ENCODE data around the gene FOXE3. TPM values are rescaled to one million over a fixed set of nuclear protein-coding genes. Genes with fewer than 3 reads are reported as not detected.

Gene FOXE3
- total RNA-seq, 5 donors from 2014 or later (not counting 1 experiment from before 2014, with no cell fraction given) = 0.18 TPM; not detected in 4

GRCh38 chr1:47439017-47439818, 23.1 kb downstream of the FOXE3 start:
- no peak overlapping the region for H3K27ac Mint-ChIP-seq
- Histone ChIP-seq H3K36me3 (ENCODE audit: control insufficient read depth in 2 of 2, extremely low read depth in 1 of 2, insufficient read depth in 1 of 2, low read length in 1 of 2) (no peaks in the 10 kb centered on the region), H3K27me3 (replicated peaks in 1 of 2; ENCODE audit: control insufficient read depth in 2 of 2, extremely low read depth in 1 of 2, insufficient read depth in 2 of 2, low read length in 1 of 2) (peaks cover 15 to 65% of the 10 kb centered on the region in 2 experiments), H3K27ac (ENCODE audit: low read length) (no peak overlapping the region), H3K4me1 (ENCODE audit: control insufficient read depth in 1 of 2, extremely low read depth in 1 of 2, insufficient read depth in 2 of 2, low read length in 2 of 2) (peaks cover 0 to 41% of the 10 kb centered on the region in 2 experiments), H3K4me3 (ENCODE audit: control insufficient read depth in 1 of 2, extremely low read depth in 1 of 2, low read length in 1 of 2) (no peak overlapping the region), H3K9me3 (no peaks in the 10 kb centered on the region)
- H3K4me1 Mint-ChIP-seq = peaks cover 17 to 23% (median 21%) of the 10 kb centered on the region in 3 donors
- DNase-seq = peak in 1 of 35 experiments; percentile 31
- POLR2A ChIA-PET = no interaction called here
- no peaks in the 10 kb centered on the region for H3K36me3 Mint-ChIP-seq
- no peak for ATAC-seq (replicated peaks in 1 of 4)
- 9% methylated on average over 84 of the region's 86 CpGs for WGBS (ENCODE audit: insufficient coverage)
- CTCF ChIA-PET = interaction anchor here in 1 of 2 donors (2.2 kb wide), 1 partner anchor 287 kb away, joined by 24 read pairs; no protein-coding TSS in a partner anchor
- no peaks in the 10 kb centered on the region for H3K9me3 Mint-ChIP-seq
- H3K4me3 Mint-ChIP-seq = peak overlapping the region in 2 of 3 donors; percentile 21 to 65
- H3K27me3 Mint-ChIP-seq = peaks cover 2 to 3% of the 10 kb centered on the region in 2 donors

GRCh38 chr1:47439819-47440598, 23.9 kb downstream of the FOXE3 start:
- H3K4me3 Mint-ChIP-seq = peak overlapping the region in 2 of 3 donors; percentile 21 to 65
- ATAC-seq (replicated peaks in 1 of 4) = no peak

GRCh38 chr1:47440599-47441081, 24.6 kb downstream of the FOXE3 start:
- 31% methylated on average over 2 of the region's 5 CpGs for WGBS (ENCODE audit: insufficient coverage)
- POLR2A ChIA-PET = no interaction called here
- Mint-ChIP-seq H3K36me3 (no peaks in the 10 kb centered on the region), H3K27ac (no peak overlapping the region), H3K4me1 (peaks cover 25 to 30% (median 29%) of the 10 kb centered on the region in 3 donors), H3K27me3 (peaks cover 1 to 7% of the 10 kb centered on the region in 2 donors), H3K9me3 (no peaks in the 10 kb centered on the region), H3K4me3 (no peak overlapping the region)
- no peak for DNase-seq
- H3K36me3 ChIP-seq (ENCODE audit: control insufficient read depth in 2 of 2, extremely low read depth in 1 of 2, insufficient read depth in 1 of 2, low read length in 1 of 2) = no peaks in the 10 kb centered on the region
- H3K4me1 ChIP-seq (ENCODE audit: control insufficient read depth in 1 of 2, extremely low read depth in 1 of 2, insufficient read depth in 2 of 2, low read length in 2 of 2) = peaks cover 2 to 51% of the 10 kb centered on the region in 2 experiments
- CTCF ChIA-PET = interaction anchor here in 1 of 2 donors (1.1 kb wide), 1 partner anchor 285 kb away, joined by 3 read pairs; no protein-coding TSS in a partner anchor
- H3K4me3 ChIP-seq (ENCODE audit: control insufficient read depth in 1 of 2, extremely low read depth in 1 of 2, low read length in 1 of 2) = no peak overlapping the region
- no peak overlapping the region for H3K27ac ChIP-seq (ENCODE audit: low read length)
- ATAC-seq (replicated peaks in 1 of 4) = no peak
- H3K9me3 ChIP-seq = no peaks in the 10 kb centered on the region
- peaks cover 15 to 70% of the 10 kb centered on the region in 2 experiments for H3K27me3 ChIP-seq (replicated peaks in 1 of 2; ENCODE audit: control insufficient read depth in 2 of 2, extremely low read depth in 1 of 2, insufficient read depth in 2 of 2, low read length in 1 of 2)

More at GRCh38 chr1:47439819-47440598, 23.9 kb downstream of the FOXE3 start:
- peaks cover 0 to 46% of the 10 kb centered on the region in 2 experiments for H3K4me1 ChIP-seq (ENCODE audit: control insufficient read depth in 1 of 2, extremely low read depth in 1 of 2, insufficient read depth in 2 of 2, low read length in 2 of 2)
- H3K27me3 ChIP-seq (replicated peaks in 1 of 2; ENCODE audit: control insufficient read depth in 2 of 2, extremely low read depth in 1 of 2, insufficient read depth in 2 of 2, low read length in 1 of 2) = peaks cover 15 to 65% of the 10 kb centered on the region in 2 experiments
- H3K36me3 ChIP-seq (ENCODE audit: control insufficient read depth in 2 of 2, extremely low read depth in 1 of 2, insufficient read depth in 1 of 2, low read length in 1 of 2) = no peaks in the 10 kb centered on the region
- POLR2A ChIA-PET = no interaction called here
- Mint-ChIP-seq H3K27me3 (peaks cover under 1 to 1% of the 10 kb centered on the region in 2 donors), H3K36me3 (no peaks in the 10 kb centered on the region), H3K9me3 (no peaks in the 10 kb centered on the region), H3K27ac (no peak overlapping the region), H3K4me1 (peaks cover 21 to 26% (median 24%) of the 10 kb centered on the region in 3 donors)
- H3K9me3 ChIP-seq = no peaks in the 10 kb centered on the region
- H3K27ac ChIP-seq (ENCODE audit: low read length) = no peak overlapping the region
- WGBS (ENCODE audit: insufficient coverage) = 89% methylated on average over 4 of the region's 20 CpGs
- H3K4me3 ChIP-seq (ENCODE audit: control insufficient read depth in 1 of 2, extremely low read depth in 1 of 2, low read length in 1 of 2) = no peak overlapping the region
- DNase-seq = no peak
- CTCF ChIA-PET = interaction anchor here in 1 of 2 donors (1.1 kb wide), 1 partner anchor 286 kb away, joined by 3 read pairs; no protein-coding TSS in a partner anchor

GRCh38 chr1:47441450-47442106, 25.5 kb downstream of the FOXE3 start:
- no peak overlapping the region for H3K4me3 ChIP-seq (ENCODE audit: control insufficient read depth in 1 of 2, extremely low read depth in 1 of 2, low read length in 1 of 2)
- no peak overlapping the region for H3K27ac ChIP-seq (ENCODE audit: low read length)
- no peaks in the 10 kb centered on the region for H3K36me3 Mint-ChIP-seq
- H3K9me3 Mint-ChIP-seq = no peaks in the 10 kb centered on the region
- peaks cover 2 to 41% of the 10 kb centered on the region in 2 experiments for H3K4me1 ChIP-seq (ENCODE audit: control insufficient read depth in 1 of 2, extremely low read depth in 1 of 2, insufficient read depth in 2 of 2, low read length in 2 of 2)
- no peaks in the 10 kb centered on the region for H3K36me3 ChIP-seq (ENCODE audit: control insufficient read depth in 2 of 2, extremely low read depth in 1 of 2, insufficient read depth in 1 of 2, low read length in 1 of 2)
- H3K27ac Mint-ChIP-seq = no peak overlapping the region
- ChIA-PET POLR2A (no interaction called here), CTCF (no interaction called here)
- WGBS (ENCODE audit: insufficient coverage) = 78% methylated on average over 2 of the region's 3 CpGs
- H3K27me3 Mint-ChIP-seq = peaks cover 1 to 17% of the 10 kb centered on the region in 2 donors
- H3K4me1 Mint-ChIP-seq = peaks cover 16 to 26% (median 22%) of the 10 kb centered on the region in 3 donors
- ATAC-seq (replicated peaks in 1 of 4) (no peak), DNase-seq (no peak)
- peaks cover 19 to 76% of the 10 kb centered on the region in 2 experiments for H3K27me3 ChIP-seq (replicated peaks in 1 of 2; ENCODE audit: control insufficient read depth in 2 of 2, extremely low read depth in 1 of 2, insufficient read depth in 2 of 2, low read length in 1 of 2)
- H3K4me3 Mint-ChIP-seq = no peak overlapping the region
- no peaks in the 10 kb centered on the region for H3K9me3 ChIP-seq

GRCh38 chr1:47442202-47442601, 26.1 kb downstream of the FOXE3 start:
- Histone ChIP-seq H3K27me3 (replicated peaks in 1 of 2; ENCODE audit: control insufficient read depth in 2 of 2, extremely low read depth in 1 of 2, insufficient read depth in 2 of 2, low read length in 1 of 2) (peaks cover 25 to 80% of the 10 kb centered on the region in 2 experiments), H3K4me3 (ENCODE audit: control insufficient read depth in 1 of 2, extremely low read depth in 1 of 2, low read length in 1 of 2) (no peak overlapping the region), H3K27ac (ENCODE audit: low read length) (no peak overlapping the region), H3K9me3 (no peaks in the 10 kb centered on the region), H3K4me1 (ENCODE audit: control insufficient read depth in 1 of 2, extremely low read depth in 1 of 2, insufficient read depth in 2 of 2, low read length in 2 of 2) (peaks cover 2 to 37% of the 10 kb centered on the region in 2 experiments), H3K36me3 (ENCODE audit: control insufficient read depth in 2 of 2, extremely low read depth in 1 of 2, insufficient read depth in 1 of 2, low read length in 1 of 2) (no peaks in the 10 kb centered on the region)
- ATAC-seq (replicated peaks in 1 of 4) = no peak
- H3K4me3 Mint-ChIP-seq = no peak overlapping the region
- CTCF ChIA-PET = no interaction called here
- H3K4me1 Mint-ChIP-seq = peaks cover 13 to 25% (median 18%) of the 10 kb centered on the region in 3 donors
- peaks cover 1 to 23% of the 10 kb centered on the region in 2 donors for H3K27me3 Mint-ChIP-seq
- no peaks in the 10 kb centered on the region for H3K36me3 Mint-ChIP-seq
- no peak for DNase-seq
- no peaks in the 10 kb centered on the region for H3K9me3 Mint-ChIP-seq
- POLR2A ChIA-PET = no interaction called here
- WGBS (ENCODE audit: insufficient coverage) = no CpG with 5 or more reads among the region's 4 CpGs
- H3K27ac Mint-ChIP-seq = no peak overlapping the region
